Prostate gland (tissue), 2 donors: ENCODE results near the gene FARP1. TPM values are rescaled to one million over a fixed set of nuclear protein-coding genes. Genes with fewer than 3 reads are reported as not detected.

Source experiments
- DNase-seq: peaks from one replicate; pipeline ENCODE4 v3.0.0-alpha.2; 2019; ENCODE audit warnings: low spot score
- H3K27ac ChIP-seq, 2 donors: fragments of 200-600 bp; sonication (generic); 2 replicates each; pipeline ENCODE4 v1.5.1; 2017 to 2019
- H3K27me3 ChIP-seq: fragments of 200-600 bp; sonication (generic); replicated peaks from 2 replicates; pipeline ENCODE4 v1.5.1; 2019; ENCODE audit not compliant: insufficient read depth
- H3K36me3 ChIP-seq, 2 donors: fragments of 200-600 bp; sonication (generic); 1 replicate in 1 of 2; 2 replicates in 1 of 2; pipeline versions ENCODE4 v1.5.1 to v1.8.1; 2017 to 2019
- H3K4me1 ChIP-seq: fragments of 200-600 bp; sonication (generic); replicated peaks from 2 replicates; pipeline ENCODE4 v1.5.1; 2019
- H3K4me3 ChIP-seq, 2 donors: fragments of 200-600 bp; sonication (generic); 2 replicates each; pipeline ENCODE4 v1.5.1; 2017 to 2019
- H3K9me3 ChIP-seq: fragments of 200-600 bp; sonication (generic); 2 replicates; pipeline ENCODE4 v1.5.1; 2017
- POLR2A ChIP-seq: fragments of 450-650 bp; IDR thresholded peaks from one replicate; pipeline ENCODE4 v1.6.1; 2016; ENCODE audit warnings: antibody characterized with exemption, mild to moderate bottlenecking
- POLR2AphosphoS5 ChIP-seq: sonication (generic); formaldehyde crosslinking; IDR thresholded peaks from one replicate; pipeline ENCODE4 v1.6.1; 2017; ENCODE audit warnings: antibody characterized with exemption
- WGBS: methylation state at CpG from one replicate; pipeline ENCODE4 v1.1.5; 2018; 5-methylcytosine and 5-hydroxymethylcytosine counted together
- intact Hi-C: fragments of 100-400 bp; cut with DNase I; formaldehyde crosslinking; loops from one replicate; pipeline ENCODE4 v1.14.2; 2022
- total RNA-seq, 2 donors: library from RNA; depleted of rRNA; stranded (reverse); fragments of >200 nt; gene quantifications; one replicate each; pipeline ENCODE4 v1.1.0, GENCODE V29; 2016
- TF ChIP-seq, protein P1 (sequence below), 4 experiments: fragments of 200-600 bp in 2 of 4; fragments of 450-650 bp in 2 of 4; sonication (generic) in 2 of 4; IDR thresholded peaks; 1 replicate in 3 of 4; 2 replicates in 1 of 4; pipeline ENCODE4 v1.5.1; 2016 to 2019; ENCODE audit warnings: antibody characterized with exemption in 4 of 4, mild to moderate bottlenecking in 2 of 4, moderate library complexity in 2 of 4

FARP1 gene
- total RNA-seq, 2 donors from 2014 or later = 70.6 to 77.5 TPM

DNA sequence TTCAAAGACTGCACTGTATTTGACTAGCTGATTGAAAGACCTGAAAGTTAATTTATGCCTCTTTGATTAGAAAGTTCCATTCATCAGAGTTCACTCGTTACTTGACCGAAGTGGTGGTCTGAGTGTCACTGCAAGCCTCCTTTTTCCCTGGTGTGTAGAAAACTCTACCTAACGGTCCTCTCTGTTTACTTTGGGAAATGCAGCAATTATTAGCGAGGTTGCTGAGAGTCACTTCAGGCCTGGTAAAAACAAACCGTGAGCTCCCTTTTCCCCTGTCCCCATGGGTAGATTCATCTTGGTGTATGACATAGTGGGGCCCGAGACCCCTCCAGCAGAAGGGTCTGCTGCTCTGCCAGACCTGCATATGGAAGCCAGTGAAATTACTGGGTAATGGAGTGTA, 161.0 kb downstream of the FARP1 start:
- TF ChIP-seq POLR2A (no peak), POLR2AphosphoS5 (no peak)
- TF ChIP-seq, protein P1, sequence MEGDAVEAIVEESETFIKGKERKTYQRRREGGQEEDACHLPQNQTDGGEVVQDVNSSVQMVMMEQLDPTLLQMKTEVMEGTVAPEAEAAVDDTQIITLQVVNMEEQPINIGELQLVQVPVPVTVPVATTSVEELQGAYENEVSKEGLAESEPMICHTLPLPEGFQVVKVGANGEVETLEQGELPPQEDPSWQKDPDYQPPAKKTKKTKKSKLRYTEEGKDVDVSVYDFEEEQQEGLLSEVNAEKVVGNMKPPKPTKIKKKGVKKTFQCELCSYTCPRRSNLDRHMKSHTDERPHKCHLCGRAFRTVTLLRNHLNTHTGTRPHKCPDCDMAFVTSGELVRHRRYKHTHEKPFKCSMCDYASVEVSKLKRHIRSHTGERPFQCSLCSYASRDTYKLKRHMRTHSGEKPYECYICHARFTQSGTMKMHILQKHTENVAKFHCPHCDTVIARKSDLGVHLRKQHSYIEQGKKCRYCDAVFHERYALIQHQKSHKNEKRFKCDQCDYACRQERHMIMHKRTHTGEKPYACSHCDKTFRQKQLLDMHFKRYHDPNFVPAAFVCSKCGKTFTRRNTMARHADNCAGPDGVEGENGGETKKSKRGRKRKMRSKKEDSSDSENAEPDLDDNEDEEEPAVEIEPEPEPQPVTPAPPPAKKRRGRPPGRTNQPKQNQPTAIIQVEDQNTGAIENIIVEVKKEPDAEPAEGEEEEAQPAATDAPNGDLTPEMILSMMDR (IDR thresholded peaks at IDR 0.05) = no peak
- Histone ChIP-seq H3K4me3 (no peak overlapping the region), H3K4me1 (peaks cover 16% of the 10 kb centered on the region), H3K27me3 (no peaks in the 10 kb centered on the region), H3K27ac (no peak overlapping the region), H3K9me3 (no peaks in the 10 kb centered on the region), H3K36me3 (no peaks in the 10 kb centered on the region)
- no peak for DNase-seq
- WGBS = 83% methylated on average over 6 of the region's 6 CpGs
- intact Hi-C loops = no loop called here

DNA sequence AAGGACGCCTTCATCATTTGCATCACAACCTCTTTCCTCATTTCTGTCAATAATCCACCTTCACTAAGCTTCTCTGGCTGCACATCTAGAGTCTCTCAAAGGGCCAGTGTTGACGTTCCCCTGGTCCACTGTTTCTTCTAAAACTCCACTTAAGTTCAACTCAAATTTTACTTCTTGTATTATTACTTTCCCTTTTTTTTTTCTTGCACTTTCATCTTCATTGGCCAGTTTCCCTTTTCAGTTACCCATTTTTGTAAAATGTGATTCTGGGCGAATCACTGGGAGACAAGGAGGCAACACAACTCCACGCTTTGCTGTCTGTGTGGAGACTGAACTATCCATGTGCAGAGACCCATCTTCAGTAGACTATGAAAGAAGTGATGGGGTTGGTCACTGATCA, 162.8 kb downstream of the FARP1 start:
- H3K4me1 ChIP-seq = peaks cover 11% of the 10 kb centered on the region
- DNase-seq = no peak
- intact Hi-C loops = no loop called here
- no peaks in the 10 kb centered on the region for H3K9me3 ChIP-seq
- no peaks in the 10 kb centered on the region for H3K27me3 ChIP-seq
- H3K4me3 ChIP-seq = no peak overlapping the region
- TF ChIP-seq POLR2A = no peak
- TF ChIP-seq, protein P1 (IDR thresholded peaks at IDR 0.05) = no peak
- no peak for TF ChIP-seq POLR2AphosphoS5
- WGBS = 72% methylated on average over 4 of the region's 4 CpGs
- no peak overlapping the region for H3K27ac ChIP-seq
- no peaks in the 10 kb centered on the region for H3K36me3 ChIP-seq

DNA sequence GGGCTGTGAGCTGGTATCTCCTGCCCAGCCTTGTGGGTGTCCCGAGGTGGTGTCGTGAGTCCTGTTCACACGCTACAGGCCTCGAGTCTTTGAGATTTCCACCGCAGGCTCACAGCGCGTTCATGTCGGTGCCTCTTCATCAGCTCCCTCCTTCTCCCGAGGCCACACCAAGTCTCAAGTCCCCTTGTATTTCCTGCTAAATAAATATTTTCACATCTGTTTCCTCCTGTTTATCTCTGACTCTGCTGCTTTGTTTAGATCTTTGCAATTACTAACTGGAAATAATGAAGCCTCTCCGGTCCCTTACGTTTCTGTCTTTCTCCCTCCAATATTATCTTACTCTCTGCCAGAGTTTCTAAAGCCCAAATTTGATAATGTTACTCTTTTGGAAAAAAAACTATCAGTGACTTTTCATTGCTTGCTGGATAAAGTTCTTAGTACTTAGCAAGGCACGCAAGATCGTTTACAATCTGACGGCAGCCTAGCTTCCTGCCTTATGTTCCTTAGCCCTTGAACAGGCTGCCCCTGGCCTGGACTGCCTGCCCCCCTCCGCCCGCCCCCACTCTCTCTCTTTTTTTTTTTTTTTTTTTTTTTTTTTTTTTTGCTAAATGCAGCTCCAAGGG, 164.7 kb downstream of the FARP1 start:
- TF ChIP-seq POLR2AphosphoS5 = no peak
- TF ChIP-seq POLR2A = no peak
- TF ChIP-seq, protein P1 (IDR thresholded peaks at IDR 0.05) = no peak
- 43% methylated on average over 16 of the region's 16 CpGs for WGBS
- H3K9me3 ChIP-seq = no peaks in the 10 kb centered on the region
- H3K27me3 ChIP-seq = no peaks in the 10 kb centered on the region
- H3K27ac ChIP-seq = no peak overlapping the region
- H3K36me3 ChIP-seq = no peaks in the 10 kb centered on the region
- intact Hi-C loops = no loop called here
- DNase-seq = no peak
- no peak overlapping the region for H3K4me3 ChIP-seq
- no peaks in the 10 kb centered on the region for H3K4me1 ChIP-seq

DNA sequence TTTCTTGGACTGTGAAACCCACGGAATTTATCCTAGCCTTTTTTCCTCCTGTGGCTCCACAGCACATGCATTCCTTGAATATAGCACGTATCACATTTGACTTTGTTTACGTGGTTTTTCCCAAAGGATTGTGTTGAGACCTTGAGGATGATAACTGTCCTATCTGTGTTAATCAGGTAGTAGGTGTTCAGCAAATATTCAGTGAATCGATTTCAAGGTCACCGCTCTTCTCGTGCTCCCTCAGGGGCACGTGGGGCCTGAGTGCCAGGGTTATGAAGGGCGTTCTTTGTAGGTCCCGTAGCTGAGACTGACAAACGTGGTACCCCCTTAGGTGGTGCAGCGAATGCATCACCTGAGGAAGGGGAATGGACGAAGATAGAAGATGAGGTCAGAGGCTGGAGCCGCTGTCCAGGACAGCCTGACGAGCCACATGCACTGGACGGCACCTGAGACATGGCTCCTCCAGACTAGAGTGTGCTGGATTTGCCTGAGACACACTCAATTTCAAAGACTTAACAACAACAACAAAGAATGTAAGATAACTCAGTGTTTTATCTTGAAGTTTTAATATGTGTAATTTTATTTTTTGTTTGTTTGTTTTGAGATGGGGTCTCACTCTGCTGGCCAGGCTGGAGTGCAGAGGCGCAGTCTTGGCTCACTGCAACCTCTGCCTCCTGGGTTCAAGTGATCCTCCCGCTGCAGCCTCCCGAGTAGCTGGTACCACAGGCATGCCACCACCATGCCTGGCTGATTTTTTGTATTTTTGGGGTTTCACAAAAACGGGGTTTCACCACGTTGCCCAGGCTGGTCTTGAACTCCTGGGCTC, 165.4 kb downstream of the FARP1 start:
- DNase-seq = no peak
- intact Hi-C loops = no loop called here
- Histone ChIP-seq H3K4me1 (no peaks in the 10 kb centered on the region), H3K27ac (peak overlapping the region in 1 of 2 donors; percentile 27), H3K36me3 (no peaks in the 10 kb centered on the region), H3K9me3 (no peaks in the 10 kb centered on the region), H3K27me3 (no peaks in the 10 kb centered on the region), H3K4me3 (no peak overlapping the region)
- TF ChIP-seq, protein P1 (IDR thresholded peaks at IDR 0.05) = no peak
- TF ChIP-seq POLR2A (no peak), POLR2AphosphoS5 (no peak)
- WGBS = 71% methylated on average over 20 of the region's 20 CpGs
